Gastrocnemius medialis (tissue), 4 donors: Measurements from ENCODE around the gene MMP25. TPM values are rescaled to one million over a fixed set of nuclear protein-coding genes. Genes with fewer than 3 reads are reported as not detected.

Source experiments
- ATAC-seq, 2 donors: fragments of 150-250 bp; one replicate each; pipeline ENCODE4 v1.9.1; 2016
- DNase-seq, 2 donors: peaks; one replicate each; pipeline ENCODE4 v3.0.0-alpha.2; 2019
- H3K27ac ChIP-seq, 4 donors: fragments of 200-600 bp; sonication (generic); 1 replicate in 1 of 4; 2 replicates in 3 of 4; pipeline ENCODE4 v1.5.1; 2016 to 2018; ENCODE audit warnings: mild to moderate bottlenecking in 2 of 4, moderate library complexity in 1 of 4
- H3K27me3 ChIP-seq, 3 donors: fragments of 200-600 bp; sonication (generic) in 2 of 3; 1 replicate in 1 of 3; 2 replicates in 2 of 3; pipeline versions ENCODE4 v1.5.1 to v1.6.0; 2016 to 2019; ENCODE audit warnings: mild to moderate bottlenecking in 1 of 3, moderate library complexity in 1 of 3
- H3K36me3 ChIP-seq, 2 donors: fragments of 200-600 bp; sonication (generic) in 1 of 2; one replicate each; pipeline ENCODE4 v1.5.1; 2017 to 2018
- H3K4me1 ChIP-seq, 2 donors: fragments of 200-600 bp; sonication (generic) in 1 of 2; one replicate each; pipeline ENCODE4 v1.5.1; 2016 to 2017; ENCODE audit warnings: mild to moderate bottlenecking in 2 of 2
- H3K4me3 ChIP-seq, 4 donors: fragments of 200-600 bp; sonication (generic) in 3 of 4; 1 replicate in 1 of 4; 2 replicates in 3 of 4; pipeline ENCODE4 v1.5.1; 2016 to 2019; ENCODE audit warnings: mild to moderate bottlenecking in 2 of 4
- H3K9me3 ChIP-seq, 3 donors: fragments of 200-600 bp; sonication (generic) in 2 of 3; 1 replicate in 1 of 3; 2 replicates in 2 of 3; pipeline ENCODE4 v1.5.1; 2016 to 2019
- POLR2A ChIP-seq, 2 donors: fragments of 450-650 bp; IDR thresholded peaks; one replicate each; pipeline ENCODE4 v1.6.1; 2017; ENCODE audit warnings: antibody characterized with exemption in 2 of 2, mild to moderate bottlenecking in 2 of 2, moderate library complexity in 2 of 2
- in situ Hi-C, 4 donors: fragments of 200-750 bp; cut with MboI; loops; one replicate each; pipeline versions ENCODE4 v1.15.0 to v1.8.0; 2017; ENCODE audit warnings: low sequenced_read_pairs in 4 of 4
- intact Hi-C: fragments of 100-400 bp; cut with DNase I; formaldehyde crosslinking; loops from one replicate; pipeline ENCODE4 v1.15.1; 2023; ENCODE audit warnings: low total_unique reads
- total RNA-seq, 4 donors: library from RNA; depleted of rRNA; stranded (reverse); fragments of >200 nt; gene quantifications; one replicate each; pipeline versions ENCODE4 v1.1.0 to v1.2.3, GENCODE V29; 2016
- TF ChIP-seq, protein P1 (sequence below), 5 experiments: fragments of 450-650 bp in 3 of 5; fragments of 200-600 bp in 2 of 5; sonication (generic) in 2 of 5; IDR thresholded peaks in 4 of 5; conservative IDR thresholded peaks in 1 of 5; 1 replicate in 4 of 5; 2 replicates in 1 of 5; pipeline ENCODE4 v1.5.1; 2016 to 2019; ENCODE audit warnings: antibody characterized with exemption in 5 of 5, mild to moderate bottlenecking in 3 of 5, moderate library complexity in 3 of 5

MMP25 gene
- total RNA-seq, 4 donors from 2014 or later: 0.15 to 0.75 (median 0.58) TPM; not detected in 1

DNA sequence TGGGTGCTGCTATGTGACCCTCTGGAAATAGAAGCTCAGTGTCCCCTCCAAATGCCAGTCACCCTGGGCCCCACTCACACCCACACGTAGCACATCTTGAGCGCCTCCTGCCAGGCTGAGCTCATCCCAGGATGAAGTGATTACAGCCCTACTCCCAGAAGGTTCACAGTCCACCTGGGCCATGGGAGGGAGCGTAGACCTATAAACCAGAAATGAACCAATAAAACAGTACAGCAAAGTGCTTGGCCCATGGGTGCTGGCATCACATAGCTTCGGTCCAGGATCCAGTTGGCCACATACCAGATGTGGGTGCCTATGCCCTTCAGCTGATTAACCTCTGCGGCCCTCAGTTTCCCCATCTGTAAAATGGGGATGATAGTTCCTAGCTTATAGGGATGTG lies 7.5 kb upstream of the MMP25 start:
- Histone ChIP-seq H3K9me3 (no peaks in the 10 kb centered on the region), H3K27ac (no peak overlapping the region), H3K27me3 (peaks cover 68 to 82% (median 78%) of the 10 kb centered on the region in 3 donors), H3K4me1 (peaks cover 0 to 4% of the 10 kb centered on the region in 2 donors), H3K4me3 (no peak overlapping the region), H3K36me3 (no peaks in the 10 kb centered on the region)
- intact Hi-C loops: no loop called here
- in situ Hi-C loops: no loop called here
- DNase-seq (no peak), ATAC-seq (no peak)
- no peak for TF ChIP-seq POLR2A (IDR thresholded peaks at IDR 0.05)
- TF ChIP-seq, protein P1, sequence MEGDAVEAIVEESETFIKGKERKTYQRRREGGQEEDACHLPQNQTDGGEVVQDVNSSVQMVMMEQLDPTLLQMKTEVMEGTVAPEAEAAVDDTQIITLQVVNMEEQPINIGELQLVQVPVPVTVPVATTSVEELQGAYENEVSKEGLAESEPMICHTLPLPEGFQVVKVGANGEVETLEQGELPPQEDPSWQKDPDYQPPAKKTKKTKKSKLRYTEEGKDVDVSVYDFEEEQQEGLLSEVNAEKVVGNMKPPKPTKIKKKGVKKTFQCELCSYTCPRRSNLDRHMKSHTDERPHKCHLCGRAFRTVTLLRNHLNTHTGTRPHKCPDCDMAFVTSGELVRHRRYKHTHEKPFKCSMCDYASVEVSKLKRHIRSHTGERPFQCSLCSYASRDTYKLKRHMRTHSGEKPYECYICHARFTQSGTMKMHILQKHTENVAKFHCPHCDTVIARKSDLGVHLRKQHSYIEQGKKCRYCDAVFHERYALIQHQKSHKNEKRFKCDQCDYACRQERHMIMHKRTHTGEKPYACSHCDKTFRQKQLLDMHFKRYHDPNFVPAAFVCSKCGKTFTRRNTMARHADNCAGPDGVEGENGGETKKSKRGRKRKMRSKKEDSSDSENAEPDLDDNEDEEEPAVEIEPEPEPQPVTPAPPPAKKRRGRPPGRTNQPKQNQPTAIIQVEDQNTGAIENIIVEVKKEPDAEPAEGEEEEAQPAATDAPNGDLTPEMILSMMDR (IDR thresholded peaks at IDR 0.05 in 4 of 5, conservative IDR thresholded peaks at IDR 0.05 in 1 of 5): no peak

DNA sequence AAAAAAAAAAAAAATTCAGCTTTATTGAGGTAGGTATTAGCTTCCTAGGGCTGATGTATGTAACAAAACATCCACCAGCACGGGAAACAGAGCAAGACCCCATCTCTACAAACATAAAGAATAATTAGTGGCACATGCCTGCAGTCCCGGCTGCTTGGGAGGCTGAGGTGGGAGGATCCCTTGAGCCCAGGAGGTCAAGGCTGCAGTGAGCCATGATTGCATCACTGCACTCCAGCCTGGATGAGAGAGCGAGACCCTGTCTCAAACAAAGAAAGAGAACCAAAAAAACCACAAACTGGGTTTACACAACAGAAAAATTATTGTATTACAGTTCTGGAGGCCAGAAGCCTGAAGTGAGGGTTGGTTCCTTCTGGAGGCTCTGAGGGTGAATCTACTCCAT lies 4.0 kb upstream of the MMP25 start:
- DNase-seq (no peak), ATAC-seq (no peak)
- H3K36me3 ChIP-seq: no peaks in the 10 kb centered on the region
- intact Hi-C loops (no loop called here), in situ Hi-C loops (no loop called here)
- H3K27me3 ChIP-seq: peaks cover 69 to 89% (median 82%) of the 10 kb centered on the region in 3 donors
- H3K4me3 ChIP-seq: no peak overlapping the region
- no peak for TF ChIP-seq POLR2A (IDR thresholded peaks at IDR 0.05)
- TF ChIP-seq, protein P1 (IDR thresholded peaks at IDR 0.05 in 4 of 5, conservative IDR thresholded peaks at IDR 0.05 in 1 of 5): no peak
- H3K27ac ChIP-seq: no peak overlapping the region
- no peaks in the 10 kb centered on the region for H3K9me3 ChIP-seq
- H3K4me1 ChIP-seq: peaks cover 0 to 15% of the 10 kb centered on the region in 2 donors

DNA sequence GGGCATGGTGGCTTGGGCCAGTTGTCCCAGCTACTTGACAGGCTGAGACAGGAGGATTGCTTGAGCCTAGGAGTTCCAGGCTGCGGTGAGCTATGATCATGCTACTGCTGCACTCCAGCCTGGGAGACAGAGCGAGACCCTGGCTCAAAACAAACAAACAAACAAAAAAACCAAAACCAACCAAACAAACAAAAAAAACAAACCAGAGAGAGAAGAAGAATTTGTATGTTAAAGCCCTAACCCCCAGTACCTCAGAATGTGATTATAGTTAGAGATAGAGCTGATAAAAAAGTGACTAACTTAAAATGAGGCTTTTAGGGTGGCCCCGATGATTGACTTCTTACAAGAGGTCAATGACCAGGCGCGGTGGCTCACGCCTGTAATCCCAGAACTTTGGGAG lies 1.7 kb upstream of the MMP25 start:
- Histone ChIP-seq H3K36me3 (no peaks in the 10 kb centered on the region), H3K27ac (no peak overlapping the region), H3K27me3 (peaks cover 62 to 85% (median 81%) of the 10 kb centered on the region in 3 donors), H3K9me3 (no peaks in the 10 kb centered on the region), H3K4me3 (no peak overlapping the region), H3K4me1 (peaks cover 0 to 15% of the 10 kb centered on the region in 2 donors)
- DNase-seq (no peak), ATAC-seq (no peak)
- intact Hi-C loops: no loop called here
- TF ChIP-seq POLR2A (IDR thresholded peaks at IDR 0.05): no peak
- TF ChIP-seq, protein P1 (IDR thresholded peaks at IDR 0.05 in 4 of 5, conservative IDR thresholded peaks at IDR 0.05 in 1 of 5): no peak
- in situ Hi-C loops: no loop called here

DNA sequence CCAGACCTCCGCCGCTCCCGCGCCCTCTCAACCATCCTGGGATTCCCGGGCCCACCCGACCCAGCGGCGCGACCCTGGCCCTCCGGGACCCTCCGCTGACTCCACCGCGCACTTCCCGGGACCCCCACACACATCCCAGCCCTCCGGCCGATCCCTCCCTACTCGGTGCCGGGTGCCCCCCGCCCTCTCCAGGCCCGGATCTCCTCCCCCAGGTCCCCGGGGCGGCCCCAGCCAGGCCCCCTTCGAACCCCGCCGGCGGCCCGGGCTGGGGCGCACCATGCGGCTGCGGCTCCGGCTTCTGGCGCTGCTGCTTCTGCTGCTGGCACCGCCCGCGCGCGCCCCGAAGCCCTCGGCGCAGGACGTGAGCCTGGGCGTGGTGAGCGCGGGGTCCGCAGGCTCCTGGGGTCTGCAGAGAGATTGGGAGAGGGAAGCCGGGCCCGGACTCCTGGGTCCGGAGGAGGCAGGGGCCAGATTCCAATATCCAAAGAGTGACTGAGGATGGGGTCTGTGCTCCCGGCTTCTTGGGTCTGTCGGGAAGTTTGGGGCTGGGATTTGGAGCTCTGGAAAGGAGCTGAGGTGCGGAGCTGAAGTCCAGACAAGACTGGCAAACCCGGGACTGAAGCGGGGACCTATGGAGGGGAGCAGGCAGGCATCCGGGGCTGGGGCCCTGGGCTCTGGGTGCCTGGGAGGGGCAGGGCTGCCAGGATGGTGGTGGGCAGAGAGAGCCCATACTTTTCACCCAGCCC lies 453 bp downstream of the MMP25 start:
- Histone ChIP-seq H3K36me3 (no peaks in the 10 kb centered on the region), H3K9me3 (no peaks in the 10 kb centered on the region), H3K4me1 (peaks cover 0 to 15% of the 10 kb centered on the region in 2 donors), H3K27me3 (peaks cover 65 to 74% (median 70%) of the 10 kb centered on the region in 3 donors), H3K27ac (no peak overlapping the region), H3K4me3 (peak overlapping the region; percentile 42 to 57 (median 52))
- TF ChIP-seq, protein P1 (IDR thresholded peaks at IDR 0.05 in 4 of 5, conservative IDR thresholded peaks at IDR 0.05 in 1 of 5): no peak
- TF ChIP-seq POLR2A (IDR thresholded peaks at IDR 0.05): no peak
- intact Hi-C loops (no loop called here), in situ Hi-C loops (no loop called here)
- no peak for DNase-seq
- ATAC-seq: no peak
